Thyroid gland (tissue), 4 donors: ENCODE results near the gene FOXF1.

Experiments used
- POLR2A ChIP-seq, 2 donors: fragments of 450-650 bp; IDR thresholded peaks; one replicate each; pipeline ENCODE4 v1.6.1; 2017; ENCODE audit warnings: antibody characterized with exemption in 2 of 2, mild to moderate bottlenecking in 2 of 2, moderate library complexity in 1 of 2
- TF ChIP-seq, protein P1 (sequence below), 6 experiments: fragments of 200-600 bp in 3 of 6; fragments of 450-650 bp in 3 of 6; sonication (generic) in 3 of 6; IDR thresholded peaks; one replicate each; pipeline ENCODE4 v1.5.1; 2016 to 2019; ENCODE audit warnings: antibody characterized with exemption in 6 of 6, mild to moderate bottlenecking in 2 of 6, inconsistent platforms in 1 of 6, moderate library complexity in 1 of 6

- TF ChIP-seq, protein P1, sequence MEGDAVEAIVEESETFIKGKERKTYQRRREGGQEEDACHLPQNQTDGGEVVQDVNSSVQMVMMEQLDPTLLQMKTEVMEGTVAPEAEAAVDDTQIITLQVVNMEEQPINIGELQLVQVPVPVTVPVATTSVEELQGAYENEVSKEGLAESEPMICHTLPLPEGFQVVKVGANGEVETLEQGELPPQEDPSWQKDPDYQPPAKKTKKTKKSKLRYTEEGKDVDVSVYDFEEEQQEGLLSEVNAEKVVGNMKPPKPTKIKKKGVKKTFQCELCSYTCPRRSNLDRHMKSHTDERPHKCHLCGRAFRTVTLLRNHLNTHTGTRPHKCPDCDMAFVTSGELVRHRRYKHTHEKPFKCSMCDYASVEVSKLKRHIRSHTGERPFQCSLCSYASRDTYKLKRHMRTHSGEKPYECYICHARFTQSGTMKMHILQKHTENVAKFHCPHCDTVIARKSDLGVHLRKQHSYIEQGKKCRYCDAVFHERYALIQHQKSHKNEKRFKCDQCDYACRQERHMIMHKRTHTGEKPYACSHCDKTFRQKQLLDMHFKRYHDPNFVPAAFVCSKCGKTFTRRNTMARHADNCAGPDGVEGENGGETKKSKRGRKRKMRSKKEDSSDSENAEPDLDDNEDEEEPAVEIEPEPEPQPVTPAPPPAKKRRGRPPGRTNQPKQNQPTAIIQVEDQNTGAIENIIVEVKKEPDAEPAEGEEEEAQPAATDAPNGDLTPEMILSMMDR (IDR thresholded peaks at IDR 0.05): no peak
- TF ChIP-seq POLR2A (IDR thresholded peaks at IDR 0.05): no peak
These were observed 21.6 kb downstream of the FOXF1 start for GRCh38 chr16:86531641-86532525.
